Peyer's patch (tissue), 4 donors: ENCODE data around the gene NOC2L. TPM values are rescaled to one million over a fixed set of nuclear protein-coding genes. Genes with fewer than 3 reads are reported as not detected.

ENCODE experiments used
- DNase-seq, 3 donors: peaks; one replicate each; pipeline ENCODE4 v3.0.0-alpha.2; 2017 to 2019
- H3K27ac ChIP-seq, 4 donors: fragments of 200-600 bp; sonication (generic); one replicate each; pipeline ENCODE4 v1.5.1; 2016 to 2019
- H3K27me3 ChIP-seq, 2 donors: fragments of 200-600 bp; sonication (generic); one replicate each; pipeline ENCODE4 v1.5.1; 2019
- H3K36me3 ChIP-seq, 3 donors: fragments of 200-600 bp; sonication (generic); one replicate each; pipeline ENCODE4 v1.5.1; 2016 to 2019
- H3K4me1 ChIP-seq, 4 donors: fragments of 200-600 bp; sonication (generic); one replicate each; pipeline ENCODE4 v1.5.1; 2016 to 2019
- H3K4me3 ChIP-seq, 4 donors: fragments of 200-600 bp; sonication (generic); 1 replicate in 3 of 4; 2 replicates in 1 of 4; pipeline ENCODE4 v1.5.1; 2016 to 2019; ENCODE audit warnings: mild to moderate bottlenecking in 1 of 4
- H3K9me3 ChIP-seq, 4 donors: fragments of 200-600 bp; sonication (generic); one replicate each; pipeline ENCODE4 v1.5.1; 2016 to 2019; ENCODE audit warnings: mild to moderate bottlenecking in 1 of 4
- CTCF ChIP-seq, 6 experiments: fragments of 450-650 bp in 4 of 6; fragments of 200-600 bp in 2 of 6; sonication (generic) in 1 of 6; IDR thresholded peaks; one replicate each; pipeline ENCODE4 v1.5.1; 2017 to 2019; ENCODE audit warnings: antibody characterized with exemption in 6 of 6, mild to moderate bottlenecking in 3 of 6, moderate library complexity in 1 of 6
- POLR2A ChIP-seq, 2 donors: fragments of 450-650 bp; IDR thresholded peaks; one replicate each; pipeline ENCODE4 v1.5.1; 2017; ENCODE audit warnings: antibody characterized with exemption in 2 of 2, mild to moderate bottlenecking in 2 of 2, moderate library complexity in 2 of 2
- total RNA-seq, 4 donors: library from RNA; depleted of rRNA; stranded (reverse); fragments of >200 nt; gene quantifications; one replicate each; pipeline ENCODE4 v1.1.0, GENCODE V29; 2016

Gene NOC2L
- total RNA-seq, 4 donors from 2014 or later = 18.2 to 58.6 (median 39.9) TPM

- H3K4me1 ChIP-seq = peaks cover 3 to 56% (median 23%) of the 10 kb centered on the region in 4 donors
- H3K4me3 ChIP-seq = peak overlapping the region in 1 of 4 donors; percentile 48
- peak in 1 of 3 donors; percentile 46 for DNase-seq
- peaks cover 0 to 9% of the 10 kb centered on the region in 2 donors for H3K27me3 ChIP-seq
- TF ChIP-seq POLR2A (IDR thresholded peaks at IDR 0.05) = no peak
- TF ChIP-seq CTCF (IDR thresholded peaks at IDR 0.05) = no peak
- H3K27ac ChIP-seq = no peak overlapping the region
- no peaks in the 10 kb centered on the region for H3K36me3 ChIP-seq
- H3K9me3 ChIP-seq = no peaks in the 10 kb centered on the region
These were observed 45.3 kb upstream of the NOC2L start for GRCh38 chr1:1004420-1004779.

- DNase-seq = peak in 1 of 3 donors; percentile 45
- H3K36me3 ChIP-seq = no peaks in the 10 kb centered on the region
- peaks cover 3 to 61% (median 28%) of the 10 kb centered on the region in 4 donors for H3K4me1 ChIP-seq
- H3K27me3 ChIP-seq = peaks cover 0 to 15% of the 10 kb centered on the region in 2 donors
- no peak overlapping the region for H3K4me3 ChIP-seq
- H3K27ac ChIP-seq = no peak overlapping the region
- TF ChIP-seq CTCF (IDR thresholded peaks at IDR 0.05) = no peak
- H3K9me3 ChIP-seq = no peaks in the 10 kb centered on the region
These were observed 44.8 kb upstream of the NOC2L start for GRCh38 chr1:1003618-1004419.

GRCh38 chr1:1001057-1001783 lies 42.2 kb upstream of the NOC2L start:
- DNase-seq = peak in 1 of 3 donors; percentile 51
- H3K4me1 ChIP-seq = peaks cover 3 to 61% (median 32%) of the 10 kb centered on the region in 4 donors

GRCh38 chr1:1000357-1001056 lies 41.5 kb upstream of the NOC2L start:
- no peaks in the 10 kb centered on the region for H3K9me3 ChIP-seq
- TF ChIP-seq POLR2A (IDR thresholded peaks at IDR 0.05) (no peak), CTCF (IDR thresholded peaks at IDR 0.05) (no peak)
- H3K27ac ChIP-seq = peak overlapping the region; percentile 74 to 93 (median 84)
- peak; percentile 30 to 75 (median 74) for DNase-seq
- H3K4me1 ChIP-seq = peaks cover 3 to 54% (median 29%) of the 10 kb centered on the region in 4 donors
- no peaks in the 10 kb centered on the region for H3K36me3 ChIP-seq
- H3K27me3 ChIP-seq = peaks cover 0 to 30% of the 10 kb centered on the region in 2 donors
- H3K4me3 ChIP-seq = peak overlapping the region; percentile 31 to 59 (median 57)

More at GRCh38 chr1:1001057-1001783, 42.2 kb upstream of the NOC2L start:
- H3K27me3 ChIP-seq = peaks cover 0 to 30% of the 10 kb centered on the region in 2 donors
- TF ChIP-seq POLR2A (IDR thresholded peaks at IDR 0.05) (no peak), CTCF (IDR thresholded peaks at IDR 0.05) (no peak)
- peak overlapping the region; percentile 31 to 59 (median 57) for H3K4me3 ChIP-seq
- no peaks in the 10 kb centered on the region for H3K36me3 ChIP-seq
- peak overlapping the region; percentile 74 to 93 (median 84) for H3K27ac ChIP-seq
- H3K9me3 ChIP-seq = no peaks in the 10 kb centered on the region

- H3K27me3 ChIP-seq = peaks cover 0 to 30% of the 10 kb centered on the region in 2 donors
These were observed 40.8 kb upstream of the NOC2L start, which contains the start of gene HES4 for GRCh38 chr1:999725-1000356. HES4 (minus strand) TSS chr1:1000097; CDS start chr1:999973, 124 bp downstream.

More at GRCh38 chr1:999725-1000356, 40.8 kb upstream of the NOC2L start, which contains the start of gene HES4:
- Histone ChIP-seq H3K27ac (peak within 1 kb of the TSS; percentile 74 to 93 (median 84)), H3K4me3 (peak within 1 kb of the TSS; percentile 31 to 59 (median 57)), H3K36me3 (no peaks in the 10 kb centered on the region), H3K9me3 (no peaks in the 10 kb centered on the region), H3K4me1 (peaks cover 2 to 47% (median 28%) of the 10 kb centered on the region in 4 donors)
- DNase-seq = peak; percentile 52 to 91 (median 88)
- no peak for TF ChIP-seq CTCF (IDR thresholded peaks at IDR 0.05)
- peak in 1 of 2 donors; percentile 21 for TF ChIP-seq POLR2A (IDR thresholded peaks at IDR 0.05)
